PFSK-1 (cell line): Measurements from ENCODE around the gene MGAM2.

Source experiments
- FOXP2 ChIP-seq: optimal IDR thresholded peaks from 2 replicates; pipeline ENCODE3; 2011; ENCODE audit warnings: borderline replicate concordance, control low read depth, inconsistent platforms; ENCODE audit not compliant: insufficient read depth; ENCODE audit errors: extremely low read length, extremely low read depth
- POLR2AphosphoS5 ChIP-seq: IDR thresholded peaks from 2 replicates; pipeline ENCODE4 v1.6.1; 2012; ENCODE audit warnings: low read depth, mild to moderate bottlenecking, control low read depth, low read length, moderate library complexity
- REST ChIP-seq, 2 experiments: IDR thresholded peaks; 2 replicates each; pipeline versions ENCODE4 v1.6.1 to v1.8.0; 2011 to 2012; ENCODE audit warnings: low read depth in 2 of 2, low read length in 2 of 2, control low read depth in 1 of 2, inconsistent platforms in 1 of 2, mild to moderate bottlenecking in 1 of 2, moderate library complexity in 1 of 2; ENCODE audit not compliant: insufficient read depth in 1 of 2
- SIN3A ChIP-seq: IDR thresholded peaks from 2 replicates; pipeline ENCODE4 v1.6.1; 2012; ENCODE audit warnings: mild to moderate bottlenecking, low read length, moderate library complexity, borderline replicate concordance; ENCODE audit not compliant: insufficient read depth
- TAF1 ChIP-seq: IDR thresholded peaks from 2 replicates; pipeline ENCODE4 v1.6.1; 2012; ENCODE audit warnings: low read length, control low read depth, borderline replicate concordance; ENCODE audit not compliant: insufficient read depth

Gene MGAM2

GRCh38 chr7:142250705-142251104 is 139.2 kb downstream of the MGAM2 start:
- TF ChIP-seq REST (IDR thresholded peaks at IDR 0.05; ENCODE audit: insufficient read depth in 1 of 2, low read depth in 2 of 2, low read length in 2 of 2): no peak
- no peak for TF ChIP-seq TAF1
- TF ChIP-seq SIN3A: no peak
- no peak for TF ChIP-seq POLR2AphosphoS5
- no peak for TF ChIP-seq FOXP2

- TF ChIP-seq POLR2AphosphoS5 (no peak), REST (IDR thresholded peaks at IDR 0.05; ENCODE audit: insufficient read depth in 1 of 2, low read depth in 2 of 2, low read length in 2 of 2) (no peak), FOXP2 (no peak), SIN3A (no peak), TAF1 (no peak)
Measured at GRCh38 chr7:142257958-142258357, 146.4 kb downstream of the MGAM2 start, which contains the start of gene PRSS58. Gene PRSS58, minus strand, starts transcription at chr7:142258058. Its CDS starts 351 bp downstream, at chr7:142257707.

- TF ChIP-seq POLR2AphosphoS5: no peak
- no peak for TF ChIP-seq REST (IDR thresholded peaks at IDR 0.05; ENCODE audit: insufficient read depth in 1 of 2, low read depth in 2 of 2, low read length in 2 of 2)
- no peak for TF ChIP-seq TAF1
- no peak for TF ChIP-seq FOXP2
- no peak for TF ChIP-seq SIN3A
Measured at GRCh38 chr7:142263598-142264380, 152.3 kb downstream of the MGAM2 start.
